ENCODE results near the gene OTP. TPM values are rescaled to one million over a fixed set of nuclear protein-coding genes. Genes with fewer than 3 reads are reported as not detected.

OTP gene
- total RNA-seq = not detected
- not detected for polyA plus RNA-seq
- 0 to 0.08 (median 0) reads per million in 6 experiments for total RNA-seq

GRCh38 chr5:77637998-77638762 is at the start of gene OTP:
Gene OTP, minus strand, starts transcription at chr5:77638713. Its CDS starts 164 bp downstream, at chr5:77638549.
- no peak for ATAC-seq
- Mint-ChIP-seq H3K27ac (peak within 1 kb of the TSS in 6 of 10 donors; percentile 10 to 85 (median 62)), H3K36me3 (peaks cover 12 to 46% (median 15%) of the 10 kb centered on the region in 3 donors), H3K4me1 (peaks cover 16 to 37% (median 20%) of the 10 kb centered on the region in 4 donors), H3K9me3 (peaks cover 2 to 54% (median 25%) of the 10 kb centered on the region in 9 donors), H3K27me3 (peaks cover 46 to 81% (median 64%) of the 10 kb centered on the region in 5 donors), H3K4me3 (peak within 1 kb of the TSS in 9 of 10 donors; percentile 50 to 68 (median 57))
- POLR2A ChIA-PET = no interaction called here
- DNase-seq = no peak

- Mint-ChIP-seq H3K27ac (no peak overlapping the region), H3K9me3 (peaks cover 0 to 8% (median 0%) of the 10 kb centered on the region in 9 donors), H3K4me3 (no peak overlapping the region), H3K36me3 (peaks cover 0 to 9% (median 4%) of the 10 kb centered on the region in 3 donors), H3K4me1 (no peaks in the 10 kb centered on the region), H3K27me3 (peaks cover 2 to 24% (median 10%) of the 10 kb centered on the region in 5 donors)
- ATAC-seq (no peak), DNase-seq (no peak)
- POLR2A ChIA-PET = no interaction called here
These were observed 44.7 kb upstream of the OTP start for GRCh38 chr5:77683171-77683732.

- Mint-ChIP-seq H3K9me3 (peaks cover 0 to 13% (median 6%) of the 10 kb centered on the region in 9 donors), H3K36me3 (peaks cover 0 to 7% (median 0%) of the 10 kb centered on the region in 3 donors), H3K27ac (no peak overlapping the region), H3K27me3 (peaks cover 7 to 37% (median 28%) of the 10 kb centered on the region in 5 donors), H3K4me3 (no peak overlapping the region), H3K4me1 (no peaks in the 10 kb centered on the region)
- DNase-seq (no peak), ATAC-seq (no peak)
- POLR2A ChIA-PET = no interaction called here
These were observed 32.0 kb upstream of the OTP start for GRCh38 chr5:77670526-77670925.

GRCh38 chr5:77669677-77670076 is 31.2 kb upstream of the OTP start:
- ATAC-seq = no peak

GRCh38 chr5:77663090-77663863 is 24.8 kb upstream of the OTP start:
- no peak overlapping the region for H3K27ac Mint-ChIP-seq
- no peaks in the 10 kb centered on the region for H3K9me3 Mint-ChIP-seq
- POLR2A ChIA-PET = no interaction called here
- no peak for DNase-seq
- no peak for ATAC-seq
- no peak overlapping the region for H3K4me3 Mint-ChIP-seq
- peaks cover 8 to 33% (median 14%) of the 10 kb centered on the region in 5 donors for H3K27me3 Mint-ChIP-seq
- H3K36me3 Mint-ChIP-seq = no peaks in the 10 kb centered on the region
- H3K4me1 Mint-ChIP-seq = no peaks in the 10 kb centered on the region

More at GRCh38 chr5:77669677-77670076, 31.2 kb upstream of the OTP start:
- Mint-ChIP-seq H3K27ac (no peak overlapping the region), H3K27me3 (peaks cover 7 to 37% (median 28%) of the 10 kb centered on the region in 5 donors), H3K4me3 (no peak overlapping the region), H3K36me3 (peaks cover 0 to 4% (median 0%) of the 10 kb centered on the region in 3 donors), H3K9me3 (peaks cover 0 to 5% (median 2%) of the 10 kb centered on the region in 9 donors), H3K4me1 (no peaks in the 10 kb centered on the region)
- DNase-seq = no peak
- POLR2A ChIA-PET = no interaction called here

GRCh38 chr5:77662635-77663034 is 24.1 kb upstream of the OTP start:
- Mint-ChIP-seq H3K27ac (no peak overlapping the region), H3K4me3 (no peak overlapping the region), H3K27me3 (peaks cover 11 to 39% (median 17%) of the 10 kb centered on the region in 5 donors), H3K36me3 (no peaks in the 10 kb centered on the region), H3K9me3 (no peaks in the 10 kb centered on the region), H3K4me1 (no peaks in the 10 kb centered on the region)
- ATAC-seq = no peak
- POLR2A ChIA-PET = no interaction called here
- no peak for DNase-seq

GRCh38 chr5:77658662-77659061 is 20.1 kb upstream of the OTP start:
- H3K4me1 Mint-ChIP-seq = no peaks in the 10 kb centered on the region
- no peaks in the 10 kb centered on the region for H3K36me3 Mint-ChIP-seq
- no peak overlapping the region for H3K4me3 Mint-ChIP-seq
- no peak overlapping the region for H3K27ac Mint-ChIP-seq
- H3K9me3 Mint-ChIP-seq = peaks cover 0 to 4% (median 0%) of the 10 kb centered on the region in 9 donors
- no peak for DNase-seq
- no peak for ATAC-seq
- POLR2A ChIA-PET = no interaction called here
- peaks cover 17 to 64% (median 40%) of the 10 kb centered on the region in 5 donors for H3K27me3 Mint-ChIP-seq

- no peak overlapping the region for H3K27ac Mint-ChIP-seq
- POLR2A ChIA-PET = no interaction called here
- ATAC-seq = no peak
These were observed 12.8 kb upstream of the OTP start for GRCh38 chr5:77651343-77651742.

GRCh38 chr5:77650686-77651085 is 12.2 kb upstream of the OTP start:
- Mint-ChIP-seq H3K27me3 (peaks cover 41 to 82% (median 68%) of the 10 kb centered on the region in 5 donors), H3K27ac (no peak overlapping the region), H3K4me1 (peaks cover 0 to 5% (median 1%) of the 10 kb centered on the region in 4 donors), H3K9me3 (peaks cover 0 to 4% (median 0%) of the 10 kb centered on the region in 9 donors), H3K36me3 (no peaks in the 10 kb centered on the region), H3K4me3 (no peak overlapping the region)
- no peak for ATAC-seq
- no peak for DNase-seq
- POLR2A ChIA-PET = no interaction called here

More at GRCh38 chr5:77651343-77651742, 12.8 kb upstream of the OTP start:
- Mint-ChIP-seq H3K9me3 (peaks cover 0 to 4% (median 0%) of the 10 kb centered on the region in 9 donors), H3K36me3 (no peaks in the 10 kb centered on the region), H3K4me3 (no peak overlapping the region), H3K27me3 (peaks cover 36 to 78% (median 68%) of the 10 kb centered on the region in 5 donors), H3K4me1 (no peaks in the 10 kb centered on the region)
- no peak for DNase-seq

- Mint-ChIP-seq H3K36me3 (no peaks in the 10 kb centered on the region), H3K27ac (no peak overlapping the region), H3K9me3 (peaks cover 0 to 4% (median 0%) of the 10 kb centered on the region in 9 donors), H3K4me1 (peaks cover 2 to 10% (median 5%) of the 10 kb centered on the region in 4 donors), H3K27me3 (peaks cover 41 to 88% (median 68%) of the 10 kb centered on the region in 5 donors), H3K4me3 (no peak overlapping the region)
- DNase-seq = no peak
- POLR2A ChIA-PET = no interaction called here
- ATAC-seq = no peak
These were observed 11.3 kb upstream of the OTP start for GRCh38 chr5:77649776-77650175.

- Mint-ChIP-seq H3K27me3 (peaks cover 50 to 96% (median 75%) of the 10 kb centered on the region in 5 donors), H3K4me3 (peak overlapping the region in 9 of 10 donors; percentile 27 to 60 (median 45)), H3K27ac (peak overlapping the region in 1 of 10 donors; percentile 26), H3K4me1 (peaks cover 11 to 24% (median 20%) of the 10 kb centered on the region in 4 donors), H3K36me3 (peaks cover 0 to 15% (median 10%) of the 10 kb centered on the region in 3 donors), H3K9me3 (peaks cover 0 to 17% (median 9%) of the 10 kb centered on the region in 9 donors)
- DNase-seq (no peak), ATAC-seq (no peak)
- POLR2A ChIA-PET = no interaction called here
These were observed 7.6 kb upstream of the OTP start for GRCh38 chr5:77645995-77646639.

Data from naive thymus-derived CD8-positive, alpha-beta T cell (primary cell).